Kidney (tissue), 14 donors: Measurements from ENCODE around the gene TRIL. TPM values are rescaled to one million over a fixed set of nuclear protein-coding genes. Genes with fewer than 3 reads are reported as not detected.

Source experiments
- DNase-seq, 5 donors: peaks; one replicate each; pipeline ENCODE4 v3.0.0-alpha.2; 2013 to 2020
- FAIRE-seq: peaks from 2 replicates; lab custom pipeline; 2012; peaks lifted over from hg19 to GRCh38; lab: Jason Lieb, UNC
- H3K27ac ChIP-seq, 2 donors: one replicate each; pipeline ENCODE4 v1.7.0; 2013; ENCODE audit warnings: low read depth in 2 of 2, low read length in 2 of 2, inconsistent platforms in 1 of 2
- H3K27me3 ChIP-seq: one replicate; pipeline ENCODE4 v1.7.1; 2013; ENCODE audit warnings: low read length, inconsistent platforms; ENCODE audit not compliant: control insufficient read depth, insufficient read depth
- H3K36me3 ChIP-seq, 3 donors: one replicate each; pipeline versions ENCODE4 v1.7.0 to v1.7.1; 2013; ENCODE audit warnings: low read length in 3 of 3, control low read depth in 1 of 3, inconsistent platforms in 1 of 3; ENCODE audit not compliant: insufficient read depth in 3 of 3, control insufficient read depth in 2 of 3
- H3K4me1 ChIP-seq, 3 donors: one replicate each; pipeline versions ENCODE4 v1.7.0 to v1.7.1; 2013; ENCODE audit warnings: low read length in 3 of 3, inconsistent platforms in 1 of 3, low read depth in 1 of 3; ENCODE audit not compliant: control insufficient read depth in 2 of 3, insufficient read depth in 2 of 3
- H3K4me3 ChIP-seq, 3 donors: one replicate each; pipeline versions ENCODE4 v1.7.0 to v1.8.1; 2013; ENCODE audit warnings: low read length in 3 of 3, control low read depth in 1 of 3, inconsistent platforms in 1 of 3
- H3K9ac ChIP-seq, 3 donors: one replicate each; pipeline versions ENCODE4 v1.7.0 to v1.7.1; 2013; ENCODE audit warnings: low read length in 3 of 3, control low read depth in 1 of 3, inconsistent platforms in 1 of 3
- H3K9me3 ChIP-seq, 3 donors: one replicate each; pipeline versions ENCODE4 v1.7.0 to v1.7.1; 2013; ENCODE audit warnings: low read length in 3 of 3, control low read depth in 1 of 3, inconsistent platforms in 1 of 3; ENCODE audit not compliant: control insufficient read depth in 2 of 3, insufficient read depth in 1 of 3
- CTCF ChIP-seq: IDR thresholded peaks from 3 replicates; pipeline ENCODE4 v1.5.1; 2012; ENCODE audit warnings: mild to moderate bottlenecking, moderate library complexity, borderline replicate concordance; ENCODE audit not compliant: insufficient read depth; ENCODE audit errors: extremely low read depth
- intact Hi-C: fragments of 100-400 bp; cut with DNase I; formaldehyde crosslinking; loops from one replicate; pipeline ENCODE4 v1.11.1; 2022
- polyA plus RNA-seq: library from polyadenylated mRNA; stranded (reverse); fragments of 350-450 nt; fragmentation: Illumina TruSeq; extraction: RNeasy Lipid Tissue Mini Kit (QIAGEN cat#74804); gene quantifications from one replicate; pipeline ENCODE4 v1.2.3, GENCODE V29; 2014; ENCODE audit warnings: low read depth, low replicate concordance; ENCODE audit not compliant: insufficient read depth
- total RNA-seq: library from RNA; stranded (reverse); fragmentation: NEBNext Ultra II Directional; extraction: Animal tissue kit (Norgen Biotek cat#: 25700); gene quantifications from one replicate; pipeline ENCODE4 v1.2.1, GENCODE V29; 2021
- donor health status: control.
- donor health status: control.
- donor health status: control.
- donor health status: control.
- donor health status: control.
- donor health status: DM: yes; HTN: yes; CAD: no.
- donor health status: Normal renal cell carcinoma (clear cell type).

Gene TRIL
- total and polyA plus RNA-seq, 2 donors from 2014 or later = 4.2 to 6.1 TPM

GRCh38 chr7:29005829-29006228 lies 47.7 kb upstream of the TRIL start:
- TF ChIP-seq CTCF = no peak
- Histone ChIP-seq H3K27me3 (no peaks in the 10 kb centered on the region), H3K27ac (no peak overlapping the region), H3K36me3 (no peaks in the 10 kb centered on the region), H3K9me3 (peaks cover 0 to 11% (median 0%) of the 10 kb centered on the region in 3 donors), H3K4me3 (no peak overlapping the region), H3K4me1 (peaks cover 0 to under 1% (median 0%) of the 10 kb centered on the region in 3 donors), H3K9ac (no peak overlapping the region)
- intact Hi-C loops = no loop called here
- peak in 1 of 5 donors; percentile 42 for DNase-seq
- FAIRE-seq = no peak

GRCh38 chr7:29005406-29005805 lies 47.3 kb upstream of the TRIL start:
- TF ChIP-seq CTCF = no peak
- H3K4me1 ChIP-seq = peaks cover 0 to 2% (median 0%) of the 10 kb centered on the region in 3 donors
- H3K36me3 ChIP-seq = no peaks in the 10 kb centered on the region
- H3K4me3 ChIP-seq = no peak overlapping the region
- H3K9ac ChIP-seq = no peak overlapping the region
- FAIRE-seq (no peak), DNase-seq (no peak)
- H3K27me3 ChIP-seq = no peaks in the 10 kb centered on the region
- peaks cover 0 to 11% (median 0%) of the 10 kb centered on the region in 3 donors for H3K9me3 ChIP-seq
- intact Hi-C loops = no loop called here
- no peak overlapping the region for H3K27ac ChIP-seq

- no peak for DNase-seq
- no peak overlapping the region for H3K4me3 ChIP-seq
- peaks cover 0 to 2% (median 0%) of the 10 kb centered on the region in 3 donors for H3K4me1 ChIP-seq
- H3K9ac ChIP-seq = no peak overlapping the region
- peaks cover 0 to 3% (median 0%) of the 10 kb centered on the region in 3 donors for H3K36me3 ChIP-seq
- FAIRE-seq = no peak
- intact Hi-C loops = no loop called here
- no peak overlapping the region for H3K27ac ChIP-seq
- H3K27me3 ChIP-seq = no peaks in the 10 kb centered on the region
- H3K9me3 ChIP-seq = peaks cover 0 to 11% (median 0%) of the 10 kb centered on the region in 3 donors
- TF ChIP-seq CTCF = no peak
Measured at GRCh38 chr7:29003703-29004102, 45.6 kb upstream of the TRIL start.

DNA sequence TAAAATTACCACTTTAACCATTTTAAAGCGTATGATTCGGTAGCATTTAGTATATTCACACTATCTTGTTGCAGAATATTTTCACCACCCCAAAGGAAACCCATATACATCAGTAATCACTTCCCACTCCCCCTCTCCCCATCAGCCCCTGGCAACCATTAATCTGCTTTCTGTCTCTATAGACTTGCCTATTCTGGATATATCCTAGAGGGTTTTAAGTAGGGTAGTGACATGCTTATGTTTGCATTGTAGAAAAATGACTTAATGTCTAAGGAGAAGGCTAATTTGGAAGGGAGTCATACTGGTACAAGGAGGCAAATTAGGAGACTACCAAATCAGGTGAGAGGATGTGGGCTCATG lies 42.6 kb upstream of the TRIL start:
- Histone ChIP-seq H3K9me3 (peaks cover 0 to 2% (median 0%) of the 10 kb centered on the region in 3 donors), H3K27me3 (no peaks in the 10 kb centered on the region), H3K9ac (no peak overlapping the region), H3K4me3 (no peak overlapping the region), H3K27ac (no peak overlapping the region), H3K36me3 (peaks cover 0 to 3% (median 0%) of the 10 kb centered on the region in 3 donors), H3K4me1 (peaks cover 3 to 6% (median 4%) of the 10 kb centered on the region in 3 donors)
- intact Hi-C loops = no loop called here
- no peak for FAIRE-seq
- no peak for TF ChIP-seq CTCF
- DNase-seq = no peak
